SU-DHL-6 (cell line): ENCODE measurements around the gene KRT35.

Experiments used
- H2AFZ ChIP-seq: fragments of 200-600 bp; sonication (generic); 2 replicates; pipeline ENCODE4 v1.6.1; 2014; ENCODE audit warnings: low read depth, mild to moderate bottlenecking, moderate library complexity, mixed read lengths, antibody characterized with exemption, low read length; ENCODE audit not compliant: severe bottlenecking
- H3F3A ChIP-seq: fragments of 200-600 bp; shearing (Covaris generic); 2 replicates; pipeline ENCODE4 v1.6.0; 2016; ENCODE audit warnings: antibody characterized with exemption, mild to moderate bottlenecking; ENCODE audit not compliant: insufficient read depth
- H3K27ac ChIP-seq: fragments of 200-600 bp; sonication (generic); 2 replicates; pipeline ENCODE4 v1.5.1; 2016; ENCODE audit warnings: low read depth, mild to moderate bottlenecking, low read length, moderate library complexity, mixed read lengths
- H3K27me3 ChIP-seq: fragments of 200-600 bp; sonication (generic), shearing (Covaris generic); 2 replicates; pipeline ENCODE4 v1.6.0; 2014; ENCODE audit warnings: mild to moderate bottlenecking, low read length
- H3K36me3 ChIP-seq: fragments of 200-600 bp; sonication (generic); 2 replicates; pipeline ENCODE4 v1.6.1; 2014; ENCODE audit warnings: mild to moderate bottlenecking, low read length, mixed read lengths
- H3K4me2 ChIP-seq: fragments of 300-600, 200-600 bp; shearing (Covaris generic), sonication (generic); 2 replicates; pipeline ENCODE4 v1.6.0; 2014; ENCODE audit warnings: low read length, low read depth, mild to moderate bottlenecking; ENCODE audit not compliant: poor library complexity, severe bottlenecking
- H3K4me3 ChIP-seq: fragments of 200-600 bp; sonication (generic); 2 replicates; pipeline ENCODE4 v1.5.1; 2014; ENCODE audit warnings: antibody characterized with exemption, low read length, mild to moderate bottlenecking, mixed read lengths; ENCODE audit not compliant: insufficient read depth, poor library complexity, severe bottlenecking
- H3K79me2 ChIP-seq: fragments of 200-600 bp; sonication (generic); 2 replicates; pipeline ENCODE4 v1.6.1; 2014; ENCODE audit warnings: mild to moderate bottlenecking, low read length, moderate library complexity; ENCODE audit not compliant: insufficient read depth
- H3K9ac ChIP-seq: fragments of 200-600 bp; sonication (generic); 2 replicates; pipeline ENCODE4 v1.7.0; 2014; ENCODE audit warnings: mild to moderate bottlenecking, low read length
- H3K9me2 ChIP-seq: fragments of 200-600 bp; sonication (generic); replicated peaks from 2 replicates; pipeline ENCODE4 v1.6.1; 2014; ENCODE audit warnings: low read length; ENCODE audit not compliant: insufficient read depth
- H3K9me3 ChIP-seq: fragments of 200-600 bp; sonication (generic); 2 replicates; pipeline ENCODE4 v1.6.1; 2014; ENCODE audit warnings: low read length, mixed read lengths; ENCODE audit not compliant: insufficient read depth
- H4K20me1 ChIP-seq: fragments of 200-600 bp; sonication (generic); 2 replicates; pipeline ENCODE4 v1.6.1; 2014; ENCODE audit warnings: low read depth, mild to moderate bottlenecking, antibody characterized with exemption, low read length, moderate library complexity, mixed read lengths
- EZH2phosphoT487 ChIP-seq: fragments of 200-600 bp; sonication (generic), shearing (Covaris generic); conservative IDR thresholded peaks from 2 replicates; pipeline ENCODE4 v1.6.1; 2018; ENCODE audit warnings: mild to moderate bottlenecking, antibody characterized with exemption, low read length, moderate library complexity, mixed read lengths
- TF ChIP-seq, protein P1 (sequence below): fragments of 200-600 bp; sonication (generic); IDR thresholded peaks from one replicate; pipeline ENCODE4 v1.5.1; 2017; ENCODE audit warnings: antibody characterized with exemption, mild to moderate bottlenecking, low read length, moderate library complexity; ENCODE audit not compliant: insufficient read depth, poor library complexity, severe bottlenecking

Gene KRT35

DNA sequence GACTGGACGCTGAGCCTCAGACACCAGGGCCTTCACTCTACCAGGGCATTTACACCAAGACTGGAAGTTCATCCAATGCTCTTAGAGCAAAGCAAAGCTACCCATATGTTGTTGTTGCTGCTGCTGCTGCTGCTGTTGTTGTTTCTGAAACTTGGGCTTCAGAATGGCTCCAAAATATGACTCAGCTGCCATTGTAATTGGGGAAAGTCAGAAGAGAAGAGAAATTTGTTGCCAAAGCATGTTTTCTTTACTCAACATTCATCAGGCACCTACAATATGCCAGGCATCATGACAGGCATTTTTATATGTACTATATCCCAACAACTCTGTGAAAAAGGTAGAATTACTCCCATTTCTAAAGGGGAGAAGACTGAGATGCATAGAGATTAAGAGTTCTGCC is 25.7 kb downstream of the KRT35 start:
- Histone ChIP-seq H3F3A (no peaks in the 10 kb centered on the region), H3K27ac (no peak overlapping the region), H4K20me1 (no peaks in the 10 kb centered on the region), H2AFZ (no peak overlapping the region), H3K79me2 (no peaks in the 10 kb centered on the region), H3K9ac (no peak overlapping the region), H3K4me2 (no peak overlapping the region), H3K4me3 (no peak overlapping the region), H3K36me3 (no peaks in the 10 kb centered on the region), H3K9me3 (no peaks in the 10 kb centered on the region), H3K27me3 (no peaks in the 10 kb centered on the region), H3K9me2 (no peaks in the 10 kb centered on the region)
- no peak for TF ChIP-seq EZH2phosphoT487
- TF ChIP-seq, protein P1, sequence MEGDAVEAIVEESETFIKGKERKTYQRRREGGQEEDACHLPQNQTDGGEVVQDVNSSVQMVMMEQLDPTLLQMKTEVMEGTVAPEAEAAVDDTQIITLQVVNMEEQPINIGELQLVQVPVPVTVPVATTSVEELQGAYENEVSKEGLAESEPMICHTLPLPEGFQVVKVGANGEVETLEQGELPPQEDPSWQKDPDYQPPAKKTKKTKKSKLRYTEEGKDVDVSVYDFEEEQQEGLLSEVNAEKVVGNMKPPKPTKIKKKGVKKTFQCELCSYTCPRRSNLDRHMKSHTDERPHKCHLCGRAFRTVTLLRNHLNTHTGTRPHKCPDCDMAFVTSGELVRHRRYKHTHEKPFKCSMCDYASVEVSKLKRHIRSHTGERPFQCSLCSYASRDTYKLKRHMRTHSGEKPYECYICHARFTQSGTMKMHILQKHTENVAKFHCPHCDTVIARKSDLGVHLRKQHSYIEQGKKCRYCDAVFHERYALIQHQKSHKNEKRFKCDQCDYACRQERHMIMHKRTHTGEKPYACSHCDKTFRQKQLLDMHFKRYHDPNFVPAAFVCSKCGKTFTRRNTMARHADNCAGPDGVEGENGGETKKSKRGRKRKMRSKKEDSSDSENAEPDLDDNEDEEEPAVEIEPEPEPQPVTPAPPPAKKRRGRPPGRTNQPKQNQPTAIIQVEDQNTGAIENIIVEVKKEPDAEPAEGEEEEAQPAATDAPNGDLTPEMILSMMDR: no peak

DNA sequence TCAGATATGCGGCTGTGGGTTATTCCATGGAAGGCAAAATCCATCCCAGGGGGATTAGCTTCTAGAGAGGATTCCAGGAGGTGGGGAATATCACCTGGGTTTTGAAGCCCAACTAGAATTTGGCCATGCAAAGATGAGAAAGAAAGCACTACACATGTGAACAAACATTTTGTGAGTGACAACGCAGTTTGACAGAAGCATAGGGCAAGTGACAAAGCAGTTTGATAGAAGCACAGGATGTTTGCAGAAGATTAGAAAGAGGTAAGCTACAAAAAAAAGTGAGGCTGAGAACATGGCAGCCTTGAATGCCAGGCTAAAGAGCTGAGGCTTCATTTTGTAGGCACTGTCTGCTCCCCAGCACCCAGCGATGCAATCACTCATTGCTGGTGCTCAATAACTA is 27.9 kb downstream of the KRT35 start:
- H3K9me2 ChIP-seq: no peaks in the 10 kb centered on the region

DNA sequence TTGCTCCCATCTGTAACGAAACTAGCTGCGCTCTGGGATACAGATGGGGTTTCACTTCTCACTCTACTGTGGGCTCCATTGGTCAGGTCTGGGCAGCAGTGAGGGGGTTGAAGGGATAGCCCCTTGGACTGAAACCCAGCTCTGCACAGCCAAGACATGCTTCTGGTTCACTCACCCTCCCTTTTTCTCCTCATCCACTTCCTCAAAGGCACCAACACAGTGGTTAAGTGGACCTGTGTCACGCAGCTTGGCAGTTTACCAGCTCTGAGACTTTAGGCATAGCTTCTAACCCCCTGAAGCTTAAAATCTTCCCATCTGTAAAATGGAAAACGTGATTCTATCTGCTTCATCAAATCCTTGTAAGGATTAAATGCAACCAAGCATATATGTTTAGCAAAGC is 28.7 kb downstream of the KRT35 start:
- no peaks in the 10 kb centered on the region for H3K79me2 ChIP-seq
- no peak overlapping the region for H2AFZ ChIP-seq
- H3K27me3 ChIP-seq: no peaks in the 10 kb centered on the region
- no peaks in the 10 kb centered on the region for H3K36me3 ChIP-seq
- no peaks in the 10 kb centered on the region for H3K9me2 ChIP-seq
- H4K20me1 ChIP-seq: no peaks in the 10 kb centered on the region
- no peaks in the 10 kb centered on the region for H3F3A ChIP-seq
- H3K9me3 ChIP-seq: no peaks in the 10 kb centered on the region
- no peak overlapping the region for H3K27ac ChIP-seq
- H3K9ac ChIP-seq: no peak overlapping the region
- no peak overlapping the region for H3K4me3 ChIP-seq
- no peak for TF ChIP-seq EZH2phosphoT487
- TF ChIP-seq, protein P1: no peak
- no peak overlapping the region for H3K4me2 ChIP-seq

More for the DNA sequence above, 27.9 kb downstream of the KRT35 start:
- Histone ChIP-seq H3K27me3 (no peaks in the 10 kb centered on the region), H3F3A (no peaks in the 10 kb centered on the region), H3K9ac (no peak overlapping the region), H3K36me3 (no peaks in the 10 kb centered on the region), H2AFZ (no peak overlapping the region), H3K79me2 (no peaks in the 10 kb centered on the region), H3K27ac (no peak overlapping the region), H3K4me3 (no peak overlapping the region), H3K9me3 (no peaks in the 10 kb centered on the region), H4K20me1 (no peaks in the 10 kb centered on the region), H3K4me2 (no peak overlapping the region)
- TF ChIP-seq, protein P1: no peak
- TF ChIP-seq EZH2phosphoT487: no peak
